NB4 (cell line): ENCODE results near the gene KIAA1191.

Experiments
- DNase-seq: peaks from one replicate; pipeline ENCODE4 v3.0.0; 2010; ENCODE audit warnings: low read depth
- H3K4me3 ChIP-seq: one replicate; pipeline ENCODE4 v1.5.1; 2011; ENCODE audit warnings: mild to moderate bottlenecking, low read depth, low read length, moderate library complexity
- CTCF ChIP-seq: IDR thresholded peaks from one replicate; pipeline ENCODE4 v1.5.1; 2012; ENCODE audit warnings: low read depth, low read length
- MAX ChIP-seq: IDR thresholded peaks from 2 replicates; pipeline ENCODE4 v1.6.1; 2011; ENCODE audit warnings: low read depth, low read length
- MYC ChIP-seq: IDR thresholded peaks from 2 replicates; pipeline ENCODE4 v1.6.1; 2011; ENCODE audit warnings: low read depth, low read length
- POLR2A ChIP-seq: IDR thresholded peaks from 2 replicates; pipeline ENCODE4 v1.6.1; 2011; ENCODE audit warnings: mild to moderate bottlenecking; ENCODE audit not compliant: insufficient read length; ENCODE audit errors: extremely low read depth

Gene KIAA1191

GRCh38 chr5:176353533-176353932 is 8.0 kb downstream of the KIAA1191 start:
- DNase-seq: no peak
- H3K4me3 ChIP-seq: no peak overlapping the region
- TF ChIP-seq POLR2A: no peak
- no peak for TF ChIP-seq MAX
- no peak for TF ChIP-seq MYC
- TF ChIP-seq CTCF: no peak

- H3K4me3 ChIP-seq: no peak overlapping the region
- no peak for DNase-seq
- TF ChIP-seq CTCF (no peak), POLR2A (no peak), MAX (no peak), MYC (no peak)
Measured at GRCh38 chr5:176352116-176352878, 9.3 kb downstream of the KIAA1191 start.

- no peak for DNase-seq
- TF ChIP-seq MYC (no peak), POLR2A (no peak), CTCF (no peak), MAX (no peak)
- no peak overlapping the region for H3K4me3 ChIP-seq
Measured at GRCh38 chr5:176350416-176350815, 11.1 kb downstream of the KIAA1191 start.

DNA sequence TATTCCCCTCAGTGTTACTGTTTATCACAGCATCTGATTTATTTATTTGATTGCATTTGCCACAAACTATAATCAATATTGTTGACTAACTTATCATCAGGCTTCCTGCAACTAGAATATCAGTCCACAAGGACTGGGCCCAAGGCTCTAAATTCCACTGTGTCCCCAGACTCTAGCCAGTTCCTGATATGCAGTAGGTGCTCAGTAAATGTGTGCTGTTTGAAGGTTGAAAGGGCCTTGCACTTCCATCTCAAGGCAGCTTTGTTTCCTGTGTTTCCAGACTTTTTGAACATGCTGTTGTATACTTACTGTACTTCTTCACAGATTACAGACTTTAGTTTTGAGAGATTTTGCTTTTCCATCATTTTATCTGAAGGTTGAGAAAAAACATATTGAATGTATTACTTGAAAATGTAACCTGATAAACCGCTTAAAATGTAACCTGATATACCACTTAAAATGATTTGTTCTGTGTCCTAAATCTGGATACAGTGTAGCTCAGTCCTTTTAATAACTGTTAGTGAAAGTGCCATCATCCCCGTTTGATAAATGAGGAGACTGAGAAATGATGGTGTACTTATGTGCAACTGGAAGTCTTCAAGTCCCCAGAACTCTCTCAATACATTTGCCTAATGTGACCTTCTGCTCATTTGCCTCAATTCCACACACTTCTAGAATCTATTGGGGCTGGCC is 18.7 kb downstream of the KIAA1191 start:
- no peak for DNase-seq
- TF ChIP-seq MAX: no peak
- no peak for TF ChIP-seq CTCF
- TF ChIP-seq MYC: no peak
- no peak for TF ChIP-seq POLR2A
- H3K4me3 ChIP-seq: no peak overlapping the region

GRCh38 chr5:176342158-176342483 is 19.4 kb downstream of the KIAA1191 start:
- no peak for DNase-seq
- TF ChIP-seq POLR2A: no peak
- TF ChIP-seq CTCF: no peak
- TF ChIP-seq MAX: no peak
- TF ChIP-seq MYC: no peak
- H3K4me3 ChIP-seq: no peak overlapping the region
